EH (cell line): ENCODE measurements around the gene FZR1.
"Not testable (repeated sequence)": the region's sequence is repeated elsewhere in the genome, so short reads cannot be mapped to it uniquely, and the experiment has no call there.

Experiments used
- DNase-seq: peaks from one replicate; pipeline ENCODE4 v3.0.0-alpha.2; 2015; ENCODE audit warnings: low read depth

Gene FZR1

GRCh38 chr19:3496392-3497273 lies 9.5 kb upstream of the FZR1 start:
- DNase-seq: no peak

GRCh38 chr19:3497757-3498520 lies 8.2 kb upstream of the FZR1 start:
- DNase-seq: no peak

GRCh38 chr19:3499738-3500428 lies 6.2 kb upstream of the FZR1 start:
- DNase-seq: no peak

GRCh38 chr19:3500429-3501101 lies 5.5 kb upstream of the FZR1 start, which contains the start of gene DOHH:
Gene DOHH, minus strand, starts transcription at chr19:3500674. Its CDS starts 3,860 bp downstream, at chr19:3496814.
- peak; percentile 96 for DNase-seq

GRCh38 chr19:3501780-3502179 lies 4.3 kb upstream of the FZR1 start:
- no peak for DNase-seq

GRCh38 chr19:3503036-3503572 lies 3.0 kb upstream of the FZR1 start:
- DNase-seq: peak; percentile 24

- DNase-seq: no peak
Observed at GRCh38 chr19:3504735-3505134, 1.4 kb upstream of the FZR1 start.

GRCh38 chr19:3506384-3507340 lies 551 bp downstream of the FZR1 start:
- DNase-seq: peak; percentile 25

GRCh38 chr19:3507371-3508120 lies 1.4 kb downstream of the FZR1 start:
- DNase-seq: peak; percentile 12

GRCh38 chr19:3508121-3508661 lies 2.1 kb downstream of the FZR1 start:
- DNase-seq: not testable (repeated sequence)

- peak; percentile 28 for DNase-seq
Observed at GRCh38 chr19:3508771-3509535, 2.8 kb downstream of the FZR1 start.

GRCh38 chr19:3509566-3509989 lies 3.5 kb downstream of the FZR1 start:
- DNase-seq: peak; percentile 67

GRCh38 chr19:3510727-3511126 lies 4.6 kb downstream of the FZR1 start:
- DNase-seq: no peak

GRCh38 chr19:3511506-3512251 lies 5.6 kb downstream of the FZR1 start:
- no peak for DNase-seq

- no peak for DNase-seq
Observed at GRCh38 chr19:3512562-3513228, 6.6 kb downstream of the FZR1 start.

GRCh38 chr19:3513229-3514140 lies 7.4 kb downstream of the FZR1 start:
- peak; percentile 7 for DNase-seq
